Hematopoietic multipotent progenitor cell treated with erythropoietin and hydrocortisone succinate and interleukin-3 and kit ligand, for 8 days (in vitro differentiated cells): ENCODE data around the gene LGALS14.
"Not testable (repeated sequence)": the region's sequence is repeated elsewhere in the genome, so short reads cannot be mapped to it uniquely, and the experiment has no call there.

ENCODE experiments used
- DNase-seq: peaks from one replicate; pipeline ENCODE4 v3.0.0-alpha.2; 2015

LGALS14 gene

GRCh38 chr19:39696387-39696786 lies 7.9 kb upstream of the LGALS14 start:
- DNase-seq: no peak

GRCh38 chr19:39698535-39698934 lies 5.7 kb upstream of the LGALS14 start:
- DNase-seq: no peak

GRCh38 chr19:39701291-39701690 lies 3.0 kb upstream of the LGALS14 start:
- DNase-seq: no peak

GRCh38 chr19:39705578-39706188 lies 1.4 kb downstream of the LGALS14 start:
- no peak for DNase-seq

- DNase-seq: no peak
Measured at GRCh38 chr19:39708594-39708993, 4.3 kb downstream of the LGALS14 start.

GRCh38 chr19:39709026-39709872 lies 5.0 kb downstream of the LGALS14 start:
- DNase-seq: no peak

GRCh38 chr19:39710333-39710890 lies 6.1 kb downstream of the LGALS14 start:
- DNase-seq: no peak

GRCh38 chr19:39720144-39720543 lies 15.9 kb downstream of the LGALS14 start:
- DNase-seq: not testable (repeated sequence)

- no peak for DNase-seq
Measured at GRCh38 chr19:39725995-39726394, 21.7 kb downstream of the LGALS14 start.

GRCh38 chr19:39727070-39727800 lies 23.0 kb downstream of the LGALS14 start:
- DNase-seq: no peak

- DNase-seq: no peak
Measured at GRCh38 chr19:39728040-39728439, 23.8 kb downstream of the LGALS14 start.

GRCh38 chr19:39729594-39729993 lies 25.3 kb downstream of the LGALS14 start:
- DNase-seq: no peak

- DNase-seq: no peak
Measured at GRCh38 chr19:39731685-39732084, 27.4 kb downstream of the LGALS14 start.

- no peak for DNase-seq
Measured at GRCh38 chr19:39733841-39734240, 29.6 kb downstream of the LGALS14 start.

GRCh38 chr19:39735688-39736087 lies 31.4 kb downstream of the LGALS14 start:
- DNase-seq: no peak

- DNase-seq: no peak
Measured at GRCh38 chr19:39736088-39736487, 31.8 kb downstream of the LGALS14 start.

GRCh38 chr19:39737351-39737750 lies 33.1 kb downstream of the LGALS14 start:
- no peak for DNase-seq

GRCh38 chr19:39737891-39738290 lies 33.6 kb downstream of the LGALS14 start, which contains the start of gene CLC:
Gene CLC, minus strand, starts transcription at chr19:39738029. Its CDS starts 77 bp downstream, at chr19:39737952.
- DNase-seq: peak; percentile 18

GRCh38 chr19:39738814-39739213 lies 34.5 kb downstream of the LGALS14 start:
- no peak for DNase-seq

GRCh38 chr19:39740395-39740794 lies 36.1 kb downstream of the LGALS14 start:
- DNase-seq: no peak

- DNase-seq: peak; percentile 14
Measured at GRCh38 chr19:39745643-39746042, 41.4 kb downstream of the LGALS14 start.

- DNase-seq: no peak
Measured at GRCh38 chr19:39746836-39747529, 42.7 kb downstream of the LGALS14 start.

GRCh38 chr19:39749981-39750380 lies 45.7 kb downstream of the LGALS14 start:
- DNase-seq: peak; percentile 31
